Liver (tissue), 9 donors: ENCODE measurements around the gene CYP4Z1. TPM values are rescaled to one million over a fixed set of nuclear protein-coding genes. Genes with fewer than 3 reads are reported as not detected.
"Not testable (repeated sequence)": the region's sequence is repeated elsewhere in the genome, so short reads cannot be mapped to it uniquely, and the experiment has no call there.

Experiments used
- DNase-seq: peaks from one replicate; pipeline ENCODE4 v3.0.0-alpha.2; 2017; ENCODE audit warnings: low spot score
- H3K27ac ChIP-seq, 2 donors: one replicate each; pipeline ENCODE4 v1.7.0; 2013; ENCODE audit warnings: inconsistent platforms in 2 of 2, low read length in 2 of 2, control low read depth in 1 of 2, low read depth in 1 of 2, mild to moderate bottlenecking in 1 of 2
- H3K27me3 ChIP-seq, 4 donors: one replicate each; pipeline versions ENCODE4 v1.6.1 to v1.7.0; 2013; ENCODE audit warnings: low read length in 3 of 4, inconsistent platforms in 1 of 4, mild to moderate bottlenecking in 1 of 4, moderate library complexity in 1 of 4; ENCODE audit not compliant: control insufficient read depth in 4 of 4, insufficient read depth in 4 of 4
- H3K36me3 ChIP-seq, 4 donors: one replicate each; pipeline versions ENCODE4 v1.6.1 to v1.7.0; 2013; ENCODE audit warnings: low read length in 3 of 4, mild to moderate bottlenecking in 3 of 4, low read depth in 1 of 4, moderate library complexity in 1 of 4; ENCODE audit not compliant: control insufficient read depth in 4 of 4, insufficient read depth in 3 of 4
- H3K4me1 ChIP-seq, 4 donors: one replicate each; pipeline versions ENCODE4 v1.6.1 to v1.7.0; 2013; ENCODE audit warnings: low read length in 3 of 4, mild to moderate bottlenecking in 3 of 4, moderate library complexity in 1 of 4; ENCODE audit not compliant: control insufficient read depth in 4 of 4, insufficient read depth in 4 of 4
- H3K4me3 ChIP-seq, 3 donors: one replicate each; pipeline versions ENCODE4 v1.6.1 to v1.7.0; 2013; ENCODE audit warnings: low read length in 3 of 3, control low read depth in 1 of 3, low read depth in 1 of 3, mild to moderate bottlenecking in 1 of 3
- H3K9ac ChIP-seq, 2 donors: one replicate each; pipeline ENCODE4 v1.7.0; 2013; ENCODE audit warnings: low read length in 2 of 2, mild to moderate bottlenecking in 2 of 2, moderate library complexity in 2 of 2, control low read depth in 1 of 2, low read depth in 1 of 2
- H3K9me3 ChIP-seq, 4 donors: one replicate each; pipeline versions ENCODE4 v1.6.1 to v1.7.0; 2013; ENCODE audit warnings: low read length in 3 of 4; ENCODE audit not compliant: control insufficient read depth in 4 of 4
- EGR1 ChIP-seq, 2 donors: IDR thresholded peaks; 2 replicates each; pipeline ENCODE4 v1.6.1; 2016 to 2018; ENCODE audit warnings: antibody characterized with exemption in 2 of 2, low read depth in 2 of 2
- FOXA1 ChIP-seq: IDR thresholded peaks from 2 replicates; pipeline ENCODE4 v1.6.1; 2016; ENCODE audit warnings: antibody characterized with exemption
- FOXA2 ChIP-seq: IDR thresholded peaks from 2 replicates; pipeline ENCODE4 v1.6.1; 2016; ENCODE audit warnings: antibody characterized with exemption
- GABPA ChIP-seq, 2 donors: IDR thresholded peaks in 1 of 2; conservative IDR thresholded peaks in 1 of 2; 2 replicates each; pipeline ENCODE4 v1.6.1; 2016; ENCODE audit warnings: antibody characterized with exemption in 2 of 2, mild to moderate bottlenecking in 1 of 2, moderate library complexity in 1 of 2
- HNF4A ChIP-seq, 2 donors: conservative IDR thresholded peaks; 2 replicates each; pipeline ENCODE4 v1.6.1; 2016; ENCODE audit warnings: antibody characterized with exemption in 2 of 2, mild to moderate bottlenecking in 2 of 2
- HNF4G ChIP-seq: IDR thresholded peaks from 2 replicates; pipeline ENCODE4 v1.6.1; 2016; ENCODE audit warnings: antibody characterized with exemption
- JUND ChIP-seq, 2 donors: IDR thresholded peaks; 2 replicates each; pipeline ENCODE4 v1.6.1; 2016; ENCODE audit warnings: antibody characterized with exemption in 2 of 2
- NR2F2 ChIP-seq: IDR thresholded peaks from 2 replicates; pipeline ENCODE4 v1.6.1; 2016; ENCODE audit warnings: antibody characterized with exemption
- RAD21 ChIP-seq, 2 donors: IDR thresholded peaks; 2 replicates each; pipeline ENCODE4 v1.6.1; 2016; ENCODE audit warnings: antibody characterized with exemption in 2 of 2, mild to moderate bottlenecking in 2 of 2
- RXRA ChIP-seq, 2 donors: IDR thresholded peaks; 2 replicates each; pipeline ENCODE4 v1.6.1; 2017 to 2018; ENCODE audit warnings: antibody characterized with exemption in 2 of 2, mild to moderate bottlenecking in 1 of 2
- SP1 ChIP-seq: IDR thresholded peaks from 2 replicates; pipeline ENCODE4 v1.6.1; 2018; ENCODE audit warnings: antibody characterized with exemption, mild to moderate bottlenecking
- TAF1 ChIP-seq: conservative IDR thresholded peaks from 2 replicates; pipeline ENCODE4 v1.6.1; 2016; ENCODE audit warnings: antibody characterized with exemption, mild to moderate bottlenecking
- YY1 ChIP-seq: IDR thresholded peaks from 2 replicates; pipeline ENCODE4 v1.6.1; 2016; ENCODE audit warnings: antibody characterized with exemption, mild to moderate bottlenecking
- WGBS: extraction: QIAGEN DNeasy Blood & Tissue Kit; methylation state at CpG from one replicate; pipeline ENCODE4 v1.1.7; 2013; 5-methylcytosine and 5-hydroxymethylcytosine counted together
- polyA plus RNA-seq, 2 donors: library from polyadenylated mRNA; stranded (reverse) in 1 of 2; unstranded in 1 of 2; fragments of 200-250 nt in 1 of 2; fragments of >200 nt in 1 of 2; fragmentation: Nextera tagmentation in 1 of 2; extraction: Ambion mirVana in 1 of 2; gene quantifications; one replicate each; pipeline versions ENCODE4 v1.2.1 to v1.2.3, GENCODE V29; 2013 to 2015
- total RNA-seq, 2 donors: library from RNA; depleted of rRNA; stranded (reverse); fragments of >200 nt; gene quantifications; one replicate each; pipeline ENCODE4 v1.2.3, GENCODE V29; 2014
- TF ChIP-seq, protein P1 (sequence below): IDR thresholded peaks from 2 replicates; pipeline ENCODE4 v1.6.1; 2016; ENCODE audit warnings: antibody characterized with exemption
- TF ChIP-seq, protein P2 (sequence below): IDR thresholded peaks from 2 replicates; pipeline ENCODE4 v1.6.1; 2016; ENCODE audit warnings: antibody characterized with exemption, mild to moderate bottlenecking
- TF ChIP-seq, protein P3 (sequence below): IDR thresholded peaks from 2 replicates; pipeline ENCODE4 v1.6.1; 2016; ENCODE audit warnings: antibody characterized with exemption
- TF ChIP-seq, protein P4 (sequence below): IDR thresholded peaks from 2 replicates; pipeline ENCODE4 v1.6.1; 2016; ENCODE audit warnings: antibody characterized with exemption
- TF ChIP-seq, protein P5 (sequence below): fragments of 150-350 bp; IDR thresholded peaks from 2 replicates; pipeline ENCODE4 v1.5.1; 2017; ENCODE audit warnings: improper control_type of control experiment, low read depth, low read length; ENCODE audit not compliant: missing input control
- donor health status: healthy.
- donor health status: healthy.
- donor health status: healthy.
- donor health status: healthy.
- donor health status: healthy.

Gene CYP4Z1
- total and polyA plus RNA-seq, 4 donors, result 0.09 to 0.50 (median 0.20) TPM

DNA sequence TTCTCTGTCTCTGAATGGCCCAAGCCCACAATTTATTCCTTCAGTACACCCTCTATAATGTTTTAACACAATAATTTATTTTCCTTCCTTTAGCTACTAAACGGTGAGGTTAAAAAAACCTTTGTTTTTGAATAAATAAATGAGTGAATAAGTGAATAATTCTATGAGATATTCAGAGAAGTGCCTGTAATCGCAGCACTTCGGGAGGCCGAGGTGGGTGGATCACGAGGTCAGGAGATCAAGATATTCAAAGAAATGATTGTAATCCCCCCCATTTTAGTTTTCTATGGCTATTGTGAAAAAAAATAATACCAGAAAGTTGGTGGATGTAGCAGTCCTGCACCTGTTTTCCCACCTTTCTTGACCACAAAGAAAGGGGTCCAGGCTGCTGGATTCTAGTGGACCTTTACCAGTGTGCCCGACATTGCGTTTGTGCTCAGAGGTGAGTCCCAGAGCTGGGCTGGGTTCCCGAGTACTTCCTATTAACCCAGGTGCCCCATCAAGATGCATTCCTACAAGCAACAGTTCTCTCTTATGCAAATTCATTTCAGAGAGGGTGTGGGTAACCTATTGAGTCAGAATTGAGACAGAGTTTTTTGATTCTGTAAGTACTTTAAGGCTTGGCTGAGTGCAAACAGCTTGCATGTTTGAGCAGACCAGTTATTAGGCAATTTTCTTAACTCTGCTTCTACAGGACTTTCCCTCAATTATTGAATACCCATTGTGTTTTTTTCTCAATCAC, 62.6 kb downstream of the CYP4Z1 start:
- H3K27me3 ChIP-seq, DNase-seq, H3K36me3 ChIP-seq, H3K9ac ChIP-seq, H3K4me3 ChIP-seq, H3K9me3 ChIP-seq: not testable (repeated sequence)
- peak; percentile 12 to 26 for TF ChIP-seq HNF4A (conservative IDR thresholded peaks at IDR 0.05)
- Histone ChIP-seq H3K4me1 (peaks cover 7 to 36% (median 20%) of the 10 kb centered on the region in 4 donors), H3K27ac (peak overlapping the region; percentile 54 to 80)
- 64% methylated on average over 8 of the region's 8 CpGs for WGBS

DNA sequence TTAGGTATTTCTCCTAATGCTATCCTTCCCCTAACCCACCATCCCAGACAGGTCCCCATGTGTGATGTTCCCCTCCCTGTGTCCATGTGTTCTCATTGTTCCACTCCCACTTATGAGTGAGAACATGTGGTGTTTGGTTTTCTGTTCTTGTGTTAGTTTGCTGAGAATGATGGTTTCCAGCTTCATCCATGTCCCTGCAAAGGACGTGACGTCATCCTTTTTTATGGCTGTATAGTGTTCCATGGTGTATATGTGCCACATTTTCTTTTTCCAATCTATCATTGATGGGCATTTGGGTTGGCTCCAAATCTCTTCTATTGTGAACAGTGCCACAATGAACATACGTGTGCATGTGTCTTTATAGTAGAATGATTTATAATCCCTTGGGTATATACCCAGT, 65.6 kb downstream of the CYP4Z1 start:
- not testable (repeated sequence) for H3K36me3 ChIP-seq, H3K4me3 ChIP-seq, H3K9ac ChIP-seq, H3K27me3 ChIP-seq, DNase-seq, H3K27ac ChIP-seq, H3K9me3 ChIP-seq
- peaks cover 7 to 39% (median 23%) of the 10 kb centered on the region in 4 donors for H3K4me1 ChIP-seq
- WGBS, result 98% methylated on average over 3 of the region's 3 CpGs

DNA sequence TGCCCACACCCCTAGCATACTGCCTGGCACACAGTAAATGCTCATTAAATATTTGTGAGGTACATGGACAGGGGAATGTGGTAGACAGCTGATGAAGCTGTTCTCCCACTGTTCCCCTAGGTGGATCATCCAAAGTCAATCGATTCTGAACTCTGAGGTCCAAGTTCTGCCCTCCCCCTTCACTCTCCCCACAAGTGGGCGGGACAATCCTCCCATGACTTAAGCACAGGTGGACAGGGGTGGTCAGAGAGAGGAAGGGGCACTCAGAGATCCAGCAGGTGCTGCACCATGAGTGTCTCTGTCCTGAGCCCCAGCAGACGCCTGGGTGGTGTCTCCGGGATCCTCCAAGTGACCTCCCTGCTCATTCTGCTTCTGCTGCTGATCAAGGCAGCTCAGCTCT, 70.2 kb downstream of the CYP4Z1 start, which contains the start of gene CYP4A22:
Gene CYP4A22, plus strand, starts transcription at position 244 of the 400 bp plus-strand sequence. Its CDS starts 45 bp downstream, at position 289.
- no peak for TF ChIP-seq TAF1
- peak; percentile 60 to 81 for TF ChIP-seq RXRA (IDR thresholded peaks at IDR 0.05)
- TF ChIP-seq FOXA2, result no peak
- peak in 1 of 2 donors; percentile 16 for TF ChIP-seq EGR1 (IDR thresholded peaks at IDR 0.05; ENCODE audit: low read depth in 2 of 2)
- no peak for TF ChIP-seq RAD21 (IDR thresholded peaks at IDR 0.05)
- no peak for TF ChIP-seq JUND (IDR thresholded peaks at IDR 0.05)
- TF ChIP-seq, protein P1, sequence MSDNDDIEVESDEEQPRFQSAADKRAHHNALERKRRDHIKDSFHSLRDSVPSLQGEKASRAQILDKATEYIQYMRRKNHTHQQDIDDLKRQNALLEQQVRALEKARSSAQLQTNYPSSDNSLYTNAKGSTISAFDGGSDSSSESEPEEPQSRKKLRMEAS, result no peak
- TF ChIP-seq GABPA (IDR thresholded peaks at IDR 0.05 in 1 of 2, conservative IDR thresholded peaks at IDR 0.05 in 1 of 2), result no peak
- TF ChIP-seq, protein P2, sequence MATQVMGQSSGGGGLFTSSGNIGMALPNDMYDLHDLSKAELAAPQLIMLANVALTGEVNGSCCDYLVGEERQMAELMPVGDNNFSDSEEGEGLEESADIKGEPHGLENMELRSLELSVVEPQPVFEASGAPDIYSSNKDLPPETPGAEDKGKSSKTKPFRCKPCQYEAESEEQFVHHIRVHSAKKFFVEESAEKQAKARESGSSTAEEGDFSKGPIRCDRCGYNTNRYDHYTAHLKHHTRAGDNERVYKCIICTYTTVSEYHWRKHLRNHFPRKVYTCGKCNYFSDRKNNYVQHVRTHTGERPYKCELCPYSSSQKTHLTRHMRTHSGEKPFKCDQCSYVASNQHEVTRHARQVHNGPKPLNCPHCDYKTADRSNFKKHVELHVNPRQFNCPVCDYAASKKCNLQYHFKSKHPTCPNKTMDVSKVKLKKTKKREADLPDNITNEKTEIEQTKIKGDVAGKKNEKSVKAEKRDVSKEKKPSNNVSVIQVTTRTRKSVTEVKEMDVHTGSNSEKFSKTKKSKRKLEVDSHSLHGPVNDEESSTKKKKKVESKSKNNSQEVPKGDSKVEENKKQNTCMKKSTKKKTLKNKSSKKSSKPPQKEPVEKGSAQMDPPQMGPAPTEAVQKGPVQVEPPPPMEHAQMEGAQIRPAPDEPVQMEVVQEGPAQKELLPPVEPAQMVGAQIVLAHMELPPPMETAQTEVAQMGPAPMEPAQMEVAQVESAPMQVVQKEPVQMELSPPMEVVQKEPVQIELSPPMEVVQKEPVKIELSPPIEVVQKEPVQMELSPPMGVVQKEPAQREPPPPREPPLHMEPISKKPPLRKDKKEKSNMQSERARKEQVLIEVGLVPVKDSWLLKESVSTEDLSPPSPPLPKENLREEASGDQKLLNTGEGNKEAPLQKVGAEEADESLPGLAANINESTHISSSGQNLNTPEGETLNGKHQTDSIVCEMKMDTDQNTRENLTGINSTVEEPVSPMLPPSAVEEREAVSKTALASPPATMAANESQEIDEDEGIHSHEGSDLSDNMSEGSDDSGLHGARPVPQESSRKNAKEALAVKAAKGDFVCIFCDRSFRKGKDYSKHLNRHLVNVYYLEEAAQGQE, result no peak
- TF ChIP-seq, protein P3, sequence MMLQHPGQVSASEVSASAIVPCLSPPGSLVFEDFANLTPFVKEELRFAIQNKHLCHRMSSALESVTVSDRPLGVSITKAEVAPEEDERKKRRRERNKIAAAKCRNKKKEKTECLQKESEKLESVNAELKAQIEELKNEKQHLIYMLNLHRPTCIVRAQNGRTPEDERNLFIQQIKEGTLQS, result no peak
- no peak for TF ChIP-seq FOXA1
- TF ChIP-seq, protein P4, sequence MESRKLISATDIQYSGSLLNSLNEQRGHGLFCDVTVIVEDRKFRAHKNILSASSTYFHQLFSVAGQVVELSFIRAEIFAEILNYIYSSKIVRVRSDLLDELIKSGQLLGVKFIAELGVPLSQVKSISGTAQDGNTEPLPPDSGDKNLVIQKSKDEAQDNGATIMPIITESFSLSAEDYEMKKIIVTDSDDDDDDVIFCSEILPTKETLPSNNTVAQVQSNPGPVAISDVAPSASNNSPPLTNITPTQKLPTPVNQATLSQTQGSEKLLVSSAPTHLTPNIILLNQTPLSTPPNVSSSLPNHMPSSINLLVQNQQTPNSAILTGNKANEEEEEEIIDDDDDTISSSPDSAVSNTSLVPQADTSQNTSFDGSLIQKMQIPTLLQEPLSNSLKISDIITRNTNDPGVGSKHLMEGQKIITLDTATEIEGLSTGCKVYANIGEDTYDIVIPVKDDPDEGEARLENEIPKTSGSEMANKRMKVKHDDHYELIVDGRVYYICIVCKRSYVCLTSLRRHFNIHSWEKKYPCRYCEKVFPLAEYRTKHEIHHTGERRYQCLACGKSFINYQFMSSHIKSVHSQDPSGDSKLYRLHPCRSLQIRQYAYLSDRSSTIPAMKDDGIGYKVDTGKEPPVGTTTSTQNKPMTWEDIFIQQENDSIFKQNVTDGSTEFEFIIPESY, result no peak
- TF ChIP-seq, protein P5, sequence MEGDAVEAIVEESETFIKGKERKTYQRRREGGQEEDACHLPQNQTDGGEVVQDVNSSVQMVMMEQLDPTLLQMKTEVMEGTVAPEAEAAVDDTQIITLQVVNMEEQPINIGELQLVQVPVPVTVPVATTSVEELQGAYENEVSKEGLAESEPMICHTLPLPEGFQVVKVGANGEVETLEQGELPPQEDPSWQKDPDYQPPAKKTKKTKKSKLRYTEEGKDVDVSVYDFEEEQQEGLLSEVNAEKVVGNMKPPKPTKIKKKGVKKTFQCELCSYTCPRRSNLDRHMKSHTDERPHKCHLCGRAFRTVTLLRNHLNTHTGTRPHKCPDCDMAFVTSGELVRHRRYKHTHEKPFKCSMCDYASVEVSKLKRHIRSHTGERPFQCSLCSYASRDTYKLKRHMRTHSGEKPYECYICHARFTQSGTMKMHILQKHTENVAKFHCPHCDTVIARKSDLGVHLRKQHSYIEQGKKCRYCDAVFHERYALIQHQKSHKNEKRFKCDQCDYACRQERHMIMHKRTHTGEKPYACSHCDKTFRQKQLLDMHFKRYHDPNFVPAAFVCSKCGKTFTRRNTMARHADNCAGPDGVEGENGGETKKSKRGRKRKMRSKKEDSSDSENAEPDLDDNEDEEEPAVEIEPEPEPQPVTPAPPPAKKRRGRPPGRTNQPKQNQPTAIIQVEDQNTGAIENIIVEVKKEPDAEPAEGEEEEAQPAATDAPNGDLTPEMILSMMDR, result no peak
- TF ChIP-seq SP1, result peak; percentile 38
- no peak for TF ChIP-seq NR2F2
- TF ChIP-seq HNF4A (conservative IDR thresholded peaks at IDR 0.05), result peak; percentile 82 to 84
- TF ChIP-seq HNF4G, result peak; percentile 56
- TF ChIP-seq YY1, result no peak
- Histone ChIP-seq H3K27ac (peak within 1 kb of the TSS; percentile 62 to 77), H3K36me3 (peaks cover 0 to 11% (median 6%) of the 10 kb centered on the region in 4 donors), H3K9me3 (no peaks in the 10 kb centered on the region), H3K4me1 (peaks cover 0 to 43% (median 9%) of the 10 kb centered on the region in 4 donors), H3K27me3 (no peaks in the 10 kb centered on the region), H3K4me3 (peak within 1 kb of the TSS; percentile 41 to 83 (median 78)), H3K9ac (peak within 1 kb of the TSS; percentile 60 to 77)
- WGBS, result 32% methylated on average over 4 of the region's 4 CpGs
- DNase-seq, result peak; percentile 70
